ENCODE data around the gene TBL1XR1.

The TBL1XR1 gene

DNA sequence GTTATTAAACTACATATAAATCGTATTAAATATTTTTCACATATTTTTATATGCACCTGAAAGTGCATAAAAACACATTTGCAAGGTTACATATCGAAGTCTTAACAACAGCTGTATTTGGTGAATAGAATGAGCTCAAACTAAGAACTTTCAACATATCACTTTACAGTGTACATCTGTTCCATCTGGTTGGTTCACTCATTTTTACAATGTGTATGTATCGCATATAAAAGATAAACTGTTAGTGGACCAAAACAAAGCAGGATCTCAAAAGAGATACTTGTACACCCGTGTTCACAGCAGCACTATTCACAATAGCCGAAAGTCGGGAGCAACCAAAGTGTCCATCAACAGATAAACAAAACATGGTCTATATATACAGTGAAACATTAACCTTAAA is 55.8 kb downstream of the TBL1XR1 start:
- no peak for DNase-seq (ENCODE audit: low read depth in 2 of 2)

DNA sequence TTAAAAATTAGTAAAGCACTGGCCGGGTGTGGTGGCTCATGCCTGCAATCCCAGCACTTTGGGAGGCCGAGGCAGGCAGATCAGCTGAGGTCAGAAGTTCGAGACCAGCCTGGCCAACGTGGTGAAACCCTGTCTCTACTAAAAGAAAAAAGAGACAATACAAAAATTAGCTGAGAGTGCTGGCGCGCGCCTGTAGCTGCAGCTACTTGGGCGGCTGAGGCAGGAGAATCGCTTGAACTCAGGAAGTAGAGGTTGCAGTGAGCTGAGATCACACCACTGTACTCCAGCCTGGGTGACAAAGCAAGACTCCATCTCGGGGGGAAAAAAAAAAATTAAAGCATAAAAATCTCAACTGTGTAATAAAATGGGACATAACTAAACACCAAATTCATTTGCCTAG is 58.1 kb downstream of the TBL1XR1 start:
- peak in 1 of 2 donors; percentile 8 for DNase-seq (ENCODE audit: low read depth in 2 of 2)

DNA sequence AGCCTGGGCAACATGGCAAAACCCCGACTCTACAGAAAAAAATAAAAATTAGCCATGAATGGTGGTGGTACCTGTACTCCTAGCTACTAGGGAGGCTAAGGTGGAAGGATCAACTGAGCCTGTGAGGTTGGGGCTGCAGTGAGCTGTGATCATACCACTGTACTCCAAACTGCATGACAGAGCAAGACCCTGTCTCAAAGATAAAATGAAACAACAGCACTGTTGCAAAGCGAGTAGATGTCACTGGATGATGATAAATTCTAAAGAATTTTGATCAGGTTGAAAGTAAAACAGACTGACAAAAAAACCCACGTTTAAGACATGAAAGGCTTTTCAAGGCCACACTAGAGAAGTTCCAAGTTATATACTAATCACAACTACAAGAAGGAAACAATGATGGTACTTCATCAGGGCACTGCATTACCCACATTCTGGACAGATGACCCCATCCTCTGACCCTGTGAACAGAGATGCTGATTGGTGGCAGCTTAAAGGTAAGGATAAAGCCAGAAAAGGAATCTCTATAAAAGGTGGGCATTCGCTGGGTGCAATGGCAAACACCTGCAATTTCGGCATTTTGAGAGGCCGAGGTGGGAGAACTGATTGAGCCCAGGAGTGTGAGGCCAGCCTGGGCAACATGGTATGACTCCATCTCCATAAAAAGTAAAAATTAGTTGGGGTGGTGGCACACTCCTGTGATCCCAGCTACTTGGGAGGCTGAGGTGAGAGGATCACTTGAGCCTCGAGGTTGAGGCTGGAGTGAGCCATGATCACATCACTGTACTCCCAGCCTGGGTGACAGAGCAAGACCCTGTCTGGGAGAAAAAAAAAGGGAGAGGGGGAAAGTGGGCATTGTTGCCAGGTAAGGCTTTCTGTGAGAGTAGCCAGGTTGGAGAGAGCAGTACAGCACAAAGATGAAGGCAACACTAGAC is 59.2 kb downstream of the TBL1XR1 start:
- no peak for DNase-seq (ENCODE audit: low read depth in 2 of 2)

DNA sequence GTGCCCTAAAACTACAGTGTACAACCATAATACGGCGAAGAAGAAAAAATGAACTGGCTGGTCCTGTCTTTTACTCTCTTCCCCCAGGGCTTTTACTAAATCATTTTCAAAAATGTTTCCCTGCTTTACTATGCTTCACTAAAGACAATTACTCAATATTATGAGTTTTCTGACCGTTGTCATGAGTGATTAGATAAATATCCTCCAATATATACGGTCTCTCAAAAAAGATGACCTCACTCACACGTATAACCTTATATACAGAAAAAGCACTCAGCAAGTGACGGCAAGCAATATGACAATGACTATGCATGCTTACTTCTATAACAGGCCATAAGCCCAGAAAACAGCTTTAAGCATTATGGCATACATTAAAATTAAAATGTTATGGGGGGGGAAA is 60.5 kb downstream of the TBL1XR1 start:
- DNase-seq (ENCODE audit: low read depth in 2 of 2): no peak

DNA sequence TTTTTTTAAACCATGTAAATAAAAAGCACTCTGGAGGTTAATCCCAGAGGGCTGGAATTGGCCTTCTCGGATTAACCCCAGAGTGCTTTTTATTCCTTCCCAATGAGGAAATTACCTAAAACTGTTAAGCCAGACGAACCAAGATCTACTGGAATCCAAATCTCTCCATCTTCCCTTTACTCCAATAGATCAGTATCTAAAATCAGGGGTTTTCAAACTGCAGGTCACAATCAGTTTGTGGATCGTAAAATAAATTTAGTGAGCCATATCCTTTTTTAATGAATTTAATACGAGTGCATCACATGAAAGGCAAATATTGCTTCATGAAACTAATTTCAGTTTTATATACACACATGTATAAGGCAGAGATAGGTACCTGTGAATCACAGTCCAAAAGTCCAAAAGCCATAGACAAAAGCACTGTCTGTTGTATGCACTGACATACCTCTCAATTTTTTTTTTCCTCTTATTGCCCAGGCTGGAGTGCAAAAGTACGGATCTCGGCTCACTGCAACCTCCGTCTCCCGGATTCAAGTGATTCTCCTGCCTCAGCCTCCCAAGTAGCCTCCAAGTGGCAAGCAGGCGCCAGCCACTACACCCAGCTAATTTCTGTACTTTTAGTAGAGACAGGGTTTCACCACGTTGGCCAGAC is 61.3 kb downstream of the TBL1XR1 start:
- no peak for DNase-seq (ENCODE audit: low read depth in 2 of 2)

DNA sequence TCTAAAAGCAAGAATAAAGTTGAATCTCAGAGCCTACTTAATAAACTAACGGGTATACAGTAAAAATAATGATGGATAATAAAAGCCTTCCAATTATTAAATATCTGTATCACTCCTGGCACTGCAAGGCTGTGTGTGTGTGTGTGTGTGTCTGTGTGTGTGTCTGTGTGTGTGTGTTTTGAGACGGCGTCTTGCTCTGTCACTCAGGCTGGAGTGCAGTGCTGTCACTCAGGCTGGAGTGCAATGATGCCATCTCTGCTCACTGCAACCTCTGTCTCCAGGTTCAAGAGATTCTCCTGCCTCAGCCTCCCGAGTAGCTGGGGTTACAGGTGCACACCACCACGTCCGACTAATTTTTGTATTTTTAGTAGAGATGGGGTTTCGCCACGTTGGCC is 62.5 kb downstream of the TBL1XR1 start:
- no peak for DNase-seq (ENCODE audit: low read depth in 2 of 2)

DNA sequence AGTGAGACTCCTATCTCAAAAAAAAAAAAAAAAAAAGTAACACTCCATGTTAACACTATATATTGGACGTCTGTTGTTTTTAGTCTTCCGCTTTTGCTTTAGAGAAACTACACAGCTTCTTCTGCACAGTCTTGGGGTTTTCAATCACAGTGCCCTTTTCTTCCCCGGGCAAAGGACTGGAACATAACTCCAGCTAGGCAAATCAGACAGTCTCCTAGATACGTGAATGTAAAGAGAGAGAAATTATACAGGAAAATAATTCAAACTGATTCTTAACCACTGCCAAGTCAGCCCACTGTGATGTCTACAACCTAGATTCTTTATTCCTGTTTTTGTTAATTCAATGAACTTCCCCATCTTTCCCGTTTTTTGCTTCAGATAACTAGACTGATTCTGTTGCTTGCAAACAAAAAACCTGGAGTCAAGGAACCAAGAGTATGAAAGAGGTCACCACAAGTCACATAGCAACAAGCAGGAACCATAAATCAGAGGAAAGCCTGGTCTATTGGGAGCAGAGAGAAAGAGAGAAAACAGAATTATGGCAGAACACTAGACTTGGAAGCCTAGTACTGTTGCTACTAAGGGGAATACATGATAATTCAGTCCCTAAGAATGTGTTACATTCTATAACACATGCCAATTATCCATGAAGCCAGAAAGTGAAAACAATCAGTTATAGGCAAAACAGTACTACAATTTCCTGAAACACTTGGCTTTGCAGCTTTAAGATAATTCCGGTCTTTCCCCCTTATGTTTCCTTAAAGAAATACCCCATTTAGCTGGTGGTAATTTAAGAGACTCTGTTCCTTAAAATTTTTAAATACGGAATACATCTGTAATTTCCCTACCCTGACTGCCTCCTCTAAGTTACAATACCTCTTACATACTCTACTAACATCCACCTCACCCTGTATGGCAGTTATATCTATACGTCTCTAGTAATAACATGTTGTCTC is 63.1 kb downstream of the TBL1XR1 start:
- DNase-seq (ENCODE audit: low read depth in 2 of 2): no peak

DNA sequence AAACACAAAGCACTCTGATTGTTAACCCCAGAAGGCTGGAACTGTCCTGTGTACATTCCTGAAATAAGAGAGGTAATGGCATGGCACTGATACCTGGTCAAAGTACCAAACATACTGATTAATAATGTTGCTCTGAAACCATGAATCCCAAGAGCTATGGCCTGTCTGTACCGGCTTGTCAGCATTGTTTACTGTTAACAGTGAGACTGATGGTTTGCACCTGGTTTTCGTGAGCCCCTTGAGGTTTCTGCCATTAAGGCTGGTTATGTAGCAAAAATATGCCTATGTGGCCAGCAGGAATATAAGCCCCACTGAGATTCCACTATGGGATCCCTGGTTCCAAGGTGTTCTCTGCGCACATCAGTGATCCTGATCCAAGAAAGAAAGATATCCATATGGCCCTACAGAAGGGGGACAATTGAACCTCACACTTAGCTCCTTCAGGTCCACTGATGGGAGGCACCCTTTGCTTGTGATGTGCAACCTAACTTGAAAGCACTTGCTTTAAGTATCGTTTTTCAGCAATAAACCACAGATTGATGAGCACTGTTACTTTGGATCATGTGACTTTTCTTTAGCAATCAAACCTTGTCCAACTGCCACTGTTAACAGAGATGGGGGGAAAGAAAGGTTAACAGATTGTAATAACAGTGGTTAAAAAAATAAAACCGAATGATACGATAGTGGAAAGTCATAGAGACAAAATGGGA is 65.2 kb downstream of the TBL1XR1 start:
- no peak for DNase-seq (ENCODE audit: low read depth in 2 of 2)

DNA sequence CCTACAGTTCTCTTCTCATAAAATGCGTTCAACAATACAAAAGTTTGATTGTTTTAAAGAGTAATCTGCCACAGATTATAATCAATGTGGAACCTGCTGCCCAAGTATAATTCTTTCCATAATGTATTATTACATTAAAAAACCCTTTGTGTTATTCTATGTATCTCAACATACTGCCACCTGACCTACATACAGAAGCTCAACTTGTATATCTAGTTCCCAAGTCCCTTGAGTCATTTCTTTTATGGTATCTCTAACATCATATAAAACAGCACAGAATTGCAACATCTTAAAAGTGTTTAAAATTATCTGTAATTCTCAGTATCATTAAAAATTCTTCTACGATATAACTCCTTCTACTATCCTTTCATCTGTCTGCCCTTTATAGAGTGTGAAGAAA is 70.3 kb downstream of the TBL1XR1 start:
- no peak for DNase-seq (ENCODE audit: low read depth in 2 of 2)

DNA sequence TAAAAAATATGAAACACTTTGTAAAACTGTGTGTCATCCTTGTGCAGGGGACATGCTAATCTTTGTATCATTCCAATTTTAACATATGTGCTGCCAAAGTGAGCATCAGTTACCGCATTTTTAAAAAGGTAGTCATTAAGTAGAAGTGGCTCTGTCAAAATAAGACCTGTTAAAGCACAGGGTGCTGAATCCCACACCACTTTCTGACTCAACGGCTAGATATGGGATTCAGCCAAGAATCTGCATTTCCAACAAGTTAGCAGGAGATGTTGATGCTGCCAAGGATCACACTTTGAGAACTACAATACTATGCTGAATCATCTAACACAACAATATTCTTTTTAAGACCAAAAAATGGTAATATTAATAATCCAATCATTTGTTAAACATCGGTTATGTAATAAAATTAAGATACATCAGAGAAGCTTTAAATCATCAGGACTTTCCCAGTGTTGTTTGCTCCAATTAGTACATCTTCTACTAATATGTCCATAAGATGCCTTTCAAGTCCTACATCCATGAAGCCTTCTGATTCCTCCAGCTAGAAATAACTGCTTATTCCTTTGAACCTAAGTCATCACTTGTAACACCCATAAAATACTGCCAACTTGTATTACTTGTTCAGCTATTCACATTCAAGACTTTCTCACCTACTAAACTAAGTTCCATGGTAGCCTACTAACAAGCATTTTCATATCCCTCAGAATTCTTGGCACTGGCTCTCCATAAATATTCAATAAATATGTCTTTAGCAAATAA is 71.1 kb downstream of the TBL1XR1 start:
- no peak for DNase-seq (ENCODE audit: low read depth in 2 of 2)

DNA sequence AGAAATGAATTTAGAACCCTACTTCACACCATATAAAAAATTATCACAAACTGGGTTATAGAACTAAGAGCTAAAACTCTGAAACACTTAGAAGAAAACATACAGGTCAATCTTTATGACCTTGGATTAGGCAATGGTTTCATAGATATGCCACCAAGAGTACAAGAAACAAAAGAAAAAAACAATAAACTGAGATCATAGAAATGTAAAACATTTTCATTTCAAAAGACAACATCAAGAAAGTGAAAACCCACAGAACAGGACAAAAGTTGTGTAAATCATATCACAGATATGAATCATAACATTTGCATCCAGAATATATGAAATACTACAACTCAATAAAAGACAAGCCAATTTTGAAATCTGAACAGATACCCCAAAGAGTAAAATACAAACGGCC is 72.4 kb downstream of the TBL1XR1 start:
- DNase-seq (ENCODE audit: low read depth in 2 of 2): no peak

DNA sequence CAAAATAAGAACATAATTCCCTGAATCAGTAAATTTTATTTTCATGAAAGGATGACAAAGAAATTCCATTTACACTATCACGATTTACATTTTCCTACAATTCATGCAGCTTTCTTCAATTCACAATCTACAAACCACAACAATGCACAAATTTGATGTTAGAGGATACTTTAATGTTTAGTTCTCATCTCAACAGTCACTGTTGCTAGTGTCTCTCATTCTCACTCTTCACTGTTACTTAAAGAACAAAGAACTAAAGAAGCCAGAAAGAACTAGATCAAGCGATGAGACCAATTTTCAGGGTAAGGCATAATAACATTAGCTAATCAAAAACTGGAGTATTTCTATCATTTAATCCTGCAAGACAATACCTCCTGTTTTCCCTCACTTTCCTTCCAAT is 73.5 kb downstream of the TBL1XR1 start:
- DNase-seq (ENCODE audit: low read depth in 2 of 2): no peak

DNA sequence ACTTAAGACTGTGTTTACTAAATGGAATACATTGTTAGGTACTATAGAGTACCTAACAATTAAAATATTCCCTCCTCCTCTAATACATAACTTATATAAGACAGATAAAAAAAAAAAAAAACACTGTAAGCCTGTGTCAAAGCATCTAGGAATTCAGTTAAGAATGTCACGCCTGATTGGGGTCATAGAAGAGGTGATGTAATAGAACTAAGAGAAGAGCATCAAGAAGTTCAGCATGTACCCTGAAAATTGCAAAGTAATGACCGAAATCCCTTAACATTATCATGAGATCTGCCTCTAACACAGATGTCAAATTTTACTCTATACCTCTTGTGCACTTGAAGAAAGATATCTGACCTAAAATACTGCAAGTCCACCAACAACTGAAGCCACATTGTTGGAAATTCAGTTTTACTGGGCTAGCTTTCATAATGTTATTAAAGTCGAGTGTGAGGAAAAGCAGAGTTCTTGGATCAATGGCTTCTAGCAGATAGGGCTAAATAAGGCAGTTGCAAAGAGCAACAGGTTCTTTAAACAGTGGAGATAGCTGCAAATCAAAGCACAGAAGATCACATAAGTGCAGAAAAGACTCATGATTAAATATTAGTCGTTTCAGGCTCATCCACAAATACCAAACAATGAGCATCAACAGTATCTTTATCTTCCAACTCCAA is 75.0 kb downstream of the TBL1XR1 start:
- DNase-seq (ENCODE audit: low read depth in 2 of 2): no peak

DNA sequence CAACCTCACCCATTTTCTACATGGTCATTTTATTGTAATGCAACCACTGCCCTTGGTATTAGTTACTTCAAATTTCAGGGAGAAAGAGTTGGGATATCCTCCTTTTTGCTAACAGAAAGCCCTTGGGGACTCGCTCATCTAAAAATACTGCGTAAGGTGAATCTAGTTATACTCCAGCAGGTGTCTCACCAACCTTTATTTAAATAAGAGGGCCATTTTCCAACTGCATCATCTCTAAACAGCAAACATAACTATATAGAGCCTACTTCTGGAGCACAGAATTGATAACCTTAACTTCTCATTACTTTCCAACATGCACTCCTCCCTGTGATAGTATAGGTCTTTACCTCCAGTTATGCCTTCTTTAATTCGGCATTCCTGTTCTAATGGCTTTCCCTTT is 77.5 kb downstream of the TBL1XR1 start:
- no peak for DNase-seq (ENCODE audit: low read depth in 2 of 2)

DNA sequence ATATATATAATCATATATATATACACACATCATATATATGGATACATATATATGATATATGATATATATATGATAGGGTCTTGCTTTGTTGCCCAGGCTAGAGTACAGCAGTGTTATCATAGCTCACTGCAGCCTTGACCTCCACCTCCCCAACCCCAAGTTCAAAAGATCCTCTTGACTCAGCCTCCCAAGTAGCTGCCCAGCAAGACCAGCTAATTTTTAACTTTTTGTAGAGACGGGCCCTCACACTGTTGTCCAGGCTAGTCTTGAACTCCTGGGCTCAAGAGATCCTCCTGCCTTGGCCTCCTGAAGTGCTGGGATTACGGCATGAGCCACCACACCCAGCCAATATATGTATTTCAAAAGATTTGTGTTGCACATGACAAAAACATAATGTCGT is 83.0 kb downstream of the TBL1XR1 start:
- no peak for DNase-seq (ENCODE audit: low read depth in 2 of 2)

DNA sequence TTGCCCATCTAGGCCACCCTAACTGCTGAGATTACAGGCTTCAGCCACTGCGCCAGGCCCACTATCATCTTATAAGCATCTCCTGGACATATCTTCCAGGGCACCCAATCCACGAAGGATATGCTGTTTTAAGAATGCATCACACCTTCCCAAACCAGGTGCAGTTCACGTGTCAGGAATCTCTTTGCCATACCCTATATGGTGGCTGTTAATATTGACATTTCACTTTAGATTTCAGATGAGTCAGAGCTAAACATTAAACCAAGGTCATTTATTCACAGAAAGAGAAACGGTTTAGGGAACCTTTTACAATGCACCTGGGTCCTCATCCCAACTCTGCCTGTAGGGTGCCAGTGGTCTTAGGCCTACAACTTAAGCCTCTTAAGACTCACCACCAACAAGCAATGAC is 85.7 kb downstream of the TBL1XR1 start:
- DNase-seq (ENCODE audit: low read depth in 2 of 2): no peak

DNA sequence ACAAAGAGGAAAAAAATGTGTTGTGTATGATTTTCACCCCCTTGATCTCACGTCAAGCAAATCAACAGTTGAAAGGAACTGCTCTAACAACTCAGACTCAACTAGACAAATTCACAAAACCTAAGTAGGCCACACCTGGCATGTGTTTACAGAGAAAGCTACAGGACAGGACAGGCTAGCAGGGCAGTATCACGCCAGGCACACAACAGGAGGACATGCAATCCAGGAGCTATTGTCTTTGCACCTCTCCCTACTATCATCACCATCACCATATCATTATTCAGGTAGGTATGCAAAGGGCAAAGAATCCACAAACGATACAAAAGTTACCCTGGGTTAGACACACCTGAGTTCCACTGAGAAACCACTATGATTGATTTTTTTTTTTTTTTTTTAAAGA is 86.4 kb downstream of the TBL1XR1 start:
- no peak for DNase-seq (ENCODE audit: low read depth in 2 of 2)

DNA sequence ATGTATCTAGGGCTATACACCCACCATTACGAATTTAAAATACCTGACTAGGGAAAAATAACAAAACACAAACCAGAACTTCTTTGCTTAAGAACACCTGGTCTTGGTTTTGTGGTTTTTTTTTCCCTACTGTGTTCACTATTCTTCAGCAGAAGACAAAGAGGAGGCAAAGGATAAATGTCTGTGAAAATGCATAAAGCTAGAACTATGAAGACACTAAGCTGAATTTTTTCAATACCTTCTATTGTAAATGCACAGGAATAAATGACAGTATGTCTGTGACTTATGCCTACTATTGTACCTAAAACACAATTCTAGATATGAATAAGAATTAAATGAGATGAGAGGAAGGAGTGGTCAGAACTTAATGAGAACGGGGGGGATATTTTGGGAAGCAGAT is 86.9 kb downstream of the TBL1XR1 start:
- DNase-seq (ENCODE audit: low read depth in 2 of 2): no peak

DNA sequence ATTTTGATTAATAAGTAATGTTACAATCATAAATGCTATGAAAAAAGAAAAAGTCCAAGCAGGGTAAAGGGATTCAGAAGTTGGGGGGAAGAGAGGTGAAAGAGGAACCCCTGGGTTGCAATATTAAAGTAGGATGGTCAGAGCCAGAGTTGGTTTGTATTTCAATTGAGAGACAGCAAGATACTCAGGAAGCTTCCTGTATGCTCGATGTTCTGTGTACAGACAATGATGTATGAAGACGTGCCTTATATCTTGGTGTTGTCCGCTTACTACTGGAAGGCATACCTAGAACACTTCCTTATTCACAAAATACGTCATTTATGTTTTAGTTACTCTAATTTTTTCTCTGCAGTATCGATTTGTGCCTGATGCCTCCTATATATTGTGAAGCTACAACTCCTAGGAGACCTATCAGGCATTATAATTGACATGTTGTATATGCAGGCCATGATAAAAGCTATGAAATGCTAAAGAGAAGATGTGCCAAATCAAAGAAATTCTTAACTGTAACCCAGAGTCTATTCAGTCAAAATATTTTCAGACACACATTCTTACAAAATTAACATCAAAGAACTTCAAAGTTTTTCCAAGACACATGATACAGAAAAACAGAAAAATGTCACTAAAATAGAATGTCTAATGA is 87.5 kb downstream of the TBL1XR1 start:
- no peak for DNase-seq (ENCODE audit: low read depth in 2 of 2)

DNA sequence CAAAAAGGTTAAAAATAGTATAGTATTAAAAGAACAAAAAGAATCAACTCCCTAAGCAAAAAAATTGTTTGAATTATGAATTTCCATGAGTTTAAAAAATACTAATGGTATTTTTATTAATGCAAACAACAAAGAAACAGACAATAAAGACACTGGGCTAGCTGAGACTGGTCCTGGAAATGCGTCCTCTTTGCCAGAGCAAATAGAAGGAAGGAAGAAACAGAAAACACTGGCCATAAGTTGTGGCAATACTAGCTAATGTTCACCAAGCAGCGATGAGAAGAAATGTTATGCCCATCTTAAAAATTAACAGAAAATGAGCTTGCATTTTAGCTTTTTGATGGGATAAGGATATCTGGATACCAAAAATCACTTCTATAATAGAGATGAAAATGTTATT is 88.6 kb downstream of the TBL1XR1 start:
- DNase-seq (ENCODE audit: low read depth in 2 of 2): no peak

Measured in activated CD8-positive, alpha-beta memory T cell treated with anti-CD3 and anti-CD28 coated beads for 4 hours (primary cell).